ENCODE measurements around the gene ATG101.

ATG101 gene

DNA sequence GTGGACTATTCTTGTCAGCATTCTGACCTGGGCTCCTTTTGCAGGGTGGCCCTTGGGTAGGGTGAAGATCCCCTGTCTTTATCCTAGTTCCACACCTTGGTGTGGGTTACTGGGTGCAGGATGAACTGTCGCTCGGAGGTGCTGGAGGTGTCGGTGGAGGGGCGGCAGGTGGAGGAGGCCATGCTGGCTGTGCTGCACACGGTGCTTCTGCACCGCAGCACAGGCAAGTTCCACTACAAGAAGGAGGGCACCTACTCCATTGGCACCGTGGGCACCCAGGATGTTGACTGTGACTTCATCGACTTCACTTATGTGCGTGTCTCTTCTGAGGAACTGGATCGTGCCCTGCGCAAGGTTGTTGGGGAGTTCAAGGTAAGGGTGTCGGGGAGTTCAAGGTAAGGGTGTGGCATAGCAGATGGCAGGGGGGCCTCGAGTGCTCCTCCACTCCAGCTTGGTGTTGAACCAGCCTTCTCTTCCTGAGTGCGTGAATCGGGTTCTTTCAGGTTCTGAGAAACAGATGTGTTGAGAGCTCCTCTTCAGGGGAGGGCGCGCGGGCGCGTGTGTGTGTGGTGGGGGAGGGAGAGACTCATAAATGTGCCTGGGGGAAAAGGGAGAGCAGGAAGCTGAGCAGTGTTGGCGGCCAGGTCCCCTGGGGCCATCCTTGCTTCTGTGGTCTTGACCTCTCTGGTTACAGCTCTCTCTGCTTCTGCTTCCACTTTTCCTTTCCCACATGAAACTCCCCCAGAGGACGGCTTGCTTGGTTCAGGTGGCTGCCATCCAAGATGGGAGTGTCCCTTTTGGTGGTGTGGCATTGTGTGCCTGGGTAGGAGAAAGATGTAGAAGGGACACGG lies 4.0 kb downstream of the ATG101 start:
- no peak for TF ChIP-seq GATA2 (IDR thresholded peaks at IDR 0.05; ENCODE audit: low read depth, low read length)
- TF ChIP-seq GATA3 (IDR thresholded peaks at IDR 0.05; ENCODE audit: low read depth, low read length) = no peak

DNA sequence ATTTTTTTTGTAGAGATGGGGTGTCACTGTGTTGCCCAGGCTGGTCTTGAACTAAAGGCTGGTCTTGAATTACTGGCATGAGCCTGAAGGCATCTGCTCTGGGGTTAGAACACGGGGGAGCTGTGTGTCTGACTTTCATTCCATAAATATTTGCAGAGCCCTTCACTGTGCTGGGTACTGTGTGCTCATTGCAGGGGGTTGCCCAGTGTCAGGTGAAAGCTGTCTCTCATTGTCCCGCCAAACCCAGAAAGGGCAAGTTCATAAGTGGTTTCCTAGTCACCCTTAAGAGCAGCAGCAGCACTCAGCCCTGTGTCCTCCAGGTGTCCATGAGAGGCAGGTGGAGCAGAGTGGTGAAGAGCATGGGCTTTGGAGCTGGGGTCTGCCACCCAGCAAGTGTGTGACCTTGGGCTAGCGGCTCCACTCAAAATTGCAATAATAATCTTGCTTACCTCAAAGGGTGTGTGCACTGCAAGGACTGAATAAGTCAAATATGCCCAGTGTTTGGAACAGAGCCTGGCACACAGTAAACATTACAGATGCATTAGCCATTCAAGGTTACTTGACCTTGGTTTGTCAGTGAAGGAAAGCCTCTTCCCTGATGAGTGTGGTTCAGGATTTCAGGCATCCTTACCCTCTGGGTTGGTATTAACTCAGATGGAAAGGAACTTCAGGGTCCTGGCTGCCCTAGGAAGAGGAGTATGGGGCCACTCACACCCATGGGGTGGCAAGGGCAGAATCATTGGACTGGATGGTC lies 5.4 kb downstream of the ATG101 start:
- TF ChIP-seq GATA2 (IDR thresholded peaks at IDR 0.05; ENCODE audit: low read depth, low read length) = no peak
- TF ChIP-seq GATA3 (IDR thresholded peaks at IDR 0.05; ENCODE audit: low read depth, low read length) = no peak

- TF ChIP-seq GATA2 (IDR thresholded peaks at IDR 0.05; ENCODE audit: low read depth, low read length) (no peak), GATA3 (IDR thresholded peaks at IDR 0.05; ENCODE audit: low read depth, low read length) (no peak)
Observed at GRCh38 chr12:52076811-52077210, 7.0 kb downstream of the ATG101 start.

DNA sequence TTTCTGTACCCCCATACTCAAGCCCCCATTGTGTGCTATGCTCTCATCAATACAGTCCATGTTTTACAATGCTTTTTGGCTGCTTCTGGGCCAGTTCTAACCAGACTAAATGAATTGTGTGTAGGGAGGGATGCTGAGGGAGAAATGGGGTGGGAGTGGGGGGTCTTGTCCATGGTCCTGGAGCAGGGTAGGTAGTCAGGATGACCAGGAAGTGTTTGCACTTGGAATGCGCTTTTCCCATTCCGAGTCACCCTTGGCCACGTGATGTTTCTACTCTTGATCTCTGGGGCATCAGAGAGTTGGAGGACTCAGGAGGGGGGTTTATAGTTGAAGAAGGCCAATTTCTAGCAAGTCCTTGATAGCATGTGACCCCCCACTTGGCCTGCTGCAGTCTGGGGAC lies 8.5 kb downstream of the ATG101 start:
- TF ChIP-seq GATA3 (IDR thresholded peaks at IDR 0.05; ENCODE audit: low read depth, low read length) = no peak
- TF ChIP-seq GATA2 (IDR thresholded peaks at IDR 0.05; ENCODE audit: low read depth, low read length) = no peak

- TF ChIP-seq GATA3 (IDR thresholded peaks at IDR 0.05; ENCODE audit: low read depth, low read length) = no peak
- TF ChIP-seq GATA2 (IDR thresholded peaks at IDR 0.05; ENCODE audit: low read depth, low read length) = no peak
Observed at GRCh38 chr12:52079576-52080402, 10.0 kb downstream of the ATG101 start, which contains the start of gene SMIM41. TSS of gene SMIM41 (plus strand) at chr12:52079704. CDS start at chr12:52079780, 76 bp downstream.

- TF ChIP-seq GATA3 (IDR thresholded peaks at IDR 0.05; ENCODE audit: low read depth, low read length) = no peak
- no peak for TF ChIP-seq GATA2 (IDR thresholded peaks at IDR 0.05; ENCODE audit: low read depth, low read length)
Observed at GRCh38 chr12:52080403-52081251, 10.8 kb downstream of the ATG101 start.

- no peak for TF ChIP-seq GATA3 (IDR thresholded peaks at IDR 0.05; ENCODE audit: low read depth, low read length)
- no peak for TF ChIP-seq GATA2 (IDR thresholded peaks at IDR 0.05; ENCODE audit: low read depth, low read length)
Observed at GRCh38 chr12:52081263-52081733, 11.5 kb downstream of the ATG101 start.

- TF ChIP-seq GATA2 (IDR thresholded peaks at IDR 0.05; ENCODE audit: low read depth, low read length) (no peak), GATA3 (IDR thresholded peaks at IDR 0.05; ENCODE audit: low read depth, low read length) (no peak)
Observed at GRCh38 chr12:52082026-52082668, 12.4 kb downstream of the ATG101 start.

DNA sequence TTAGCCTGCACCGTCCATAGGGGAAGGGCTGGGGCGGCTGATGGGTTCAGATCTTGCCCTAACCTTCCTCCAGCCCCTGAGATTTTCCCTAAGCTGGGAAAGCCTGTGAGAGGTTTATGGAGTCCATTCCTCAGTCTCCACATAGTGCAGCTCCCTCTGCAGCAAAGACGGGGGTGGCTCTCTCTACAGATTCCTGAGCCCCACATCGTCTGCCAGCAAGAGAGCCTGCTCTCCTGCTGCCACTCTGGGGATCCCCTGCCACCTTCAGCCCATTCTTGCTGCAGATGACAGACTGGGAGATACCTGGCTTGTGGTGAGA lies 12.8 kb downstream of the ATG101 start:
- TF ChIP-seq GATA3 (IDR thresholded peaks at IDR 0.05; ENCODE audit: low read depth, low read length) = no peak
- no peak for TF ChIP-seq GATA2 (IDR thresholded peaks at IDR 0.05; ENCODE audit: low read depth, low read length)

GRCh38 chr12:52082988-52083637 lies 13.3 kb downstream of the ATG101 start:
- no peak for TF ChIP-seq GATA3 (IDR thresholded peaks at IDR 0.05; ENCODE audit: low read depth, low read length)
- no peak for TF ChIP-seq GATA2 (IDR thresholded peaks at IDR 0.05; ENCODE audit: low read depth, low read length)

DNA sequence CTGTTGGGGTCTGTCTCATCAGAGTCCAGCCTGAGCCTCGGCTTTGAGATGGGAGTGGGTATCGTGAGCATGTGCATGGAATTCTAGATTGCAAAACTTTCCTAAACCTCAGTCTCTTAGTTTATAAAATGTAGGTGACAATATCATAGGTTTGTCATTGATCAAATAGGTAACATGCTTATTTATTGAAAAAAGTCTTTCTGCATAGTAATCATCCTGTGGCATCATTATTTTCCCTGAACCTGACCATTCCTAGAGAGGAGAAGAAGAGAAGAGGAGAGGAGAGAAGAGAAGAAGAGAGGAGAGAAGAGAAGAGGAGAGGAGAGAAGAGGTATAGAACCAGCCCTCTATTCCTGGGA lies 13.8 kb downstream of the ATG101 start:
- TF ChIP-seq GATA3 (IDR thresholded peaks at IDR 0.05; ENCODE audit: low read depth, low read length) (no peak), GATA2 (IDR thresholded peaks at IDR 0.05; ENCODE audit: low read depth, low read length) (no peak)

DNA sequence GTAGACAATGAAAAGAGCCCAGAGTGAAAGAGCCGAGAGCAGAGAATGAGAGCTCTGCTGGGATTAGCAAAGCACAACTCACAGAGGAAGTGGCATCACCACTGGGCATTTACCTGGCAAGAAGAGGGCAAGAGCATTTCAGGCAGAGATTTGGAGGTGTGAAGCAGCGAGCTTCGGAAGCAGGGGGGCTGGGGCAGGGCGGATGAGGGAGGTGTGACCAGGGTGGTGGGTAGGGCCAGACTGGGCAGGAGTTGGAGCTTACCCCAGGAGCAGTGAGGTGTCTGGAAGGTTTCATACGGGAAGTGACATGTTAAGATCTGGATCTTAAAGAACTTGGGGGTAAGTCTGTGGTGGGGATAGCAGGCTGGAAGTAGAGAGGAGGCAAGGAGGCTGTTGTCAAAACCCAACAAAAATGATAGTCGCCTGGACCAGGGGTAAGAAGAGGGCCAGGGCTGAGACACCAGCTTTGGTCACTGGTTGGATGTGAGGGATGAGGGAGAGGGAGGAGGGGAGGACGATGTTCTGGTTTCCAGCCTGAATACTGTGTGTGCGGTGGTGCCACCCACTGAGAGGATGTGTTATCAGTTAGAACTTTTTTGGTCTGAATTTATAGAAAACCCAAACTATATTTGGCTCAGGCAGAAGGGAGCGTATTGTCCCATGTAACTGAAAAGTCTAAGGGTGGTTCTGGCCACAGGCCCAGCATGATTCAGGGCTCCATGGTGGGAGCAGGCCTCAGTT lies 14.9 kb downstream of the ATG101 start:
- TF ChIP-seq GATA3 (IDR thresholded peaks at IDR 0.05; ENCODE audit: low read depth, low read length) (no peak), GATA2 (IDR thresholded peaks at IDR 0.05; ENCODE audit: low read depth, low read length) (no peak)
